ENCODE measurements around the gene ZC3H12A.

The ZC3H12A gene

GRCh38 chr1:37455516-37455915 is 18.9 kb upstream of the ZC3H12A start:
- peak overlapping the region; percentile 37 for H2AFZ ChIP-seq (ENCODE audit: low read length, unreplicated experiment)

GRCh38 chr1:37456614-37457013 is 17.8 kb upstream of the ZC3H12A start:
- Histone ChIP-seq H3K4me3 (ENCODE audit: low read depth, low read length) (no peak overlapping the region), H3K4me1 (ENCODE audit: control insufficient read depth, insufficient read depth, low read length, unreplicated experiment) (peaks cover 19% of the 10 kb centered on the region), H3K36me3 (ENCODE audit: insufficient read depth, low read length) (no peaks in the 10 kb centered on the region), H3K79me2 (ENCODE audit: control insufficient read depth, insufficient read depth, low read length, unreplicated experiment) (no peaks in the 10 kb centered on the region), H3K27me3 (ENCODE audit: insufficient read depth, low read length) (no peaks in the 10 kb centered on the region), H2AFZ (ENCODE audit: low read length, unreplicated experiment) (no peak overlapping the region), H3K27ac (ENCODE audit: low read depth, low read length) (no peak overlapping the region)

More at GRCh38 chr1:37455516-37455915, 18.9 kb upstream of the ZC3H12A start:
- Histone ChIP-seq H3K27me3 (ENCODE audit: insufficient read depth, low read length) (no peaks in the 10 kb centered on the region), H3K4me3 (ENCODE audit: low read depth, low read length) (no peak overlapping the region), H3K36me3 (ENCODE audit: insufficient read depth, low read length) (no peaks in the 10 kb centered on the region), H3K27ac (ENCODE audit: low read depth, low read length) (peak overlapping the region; percentile 60), H3K79me2 (ENCODE audit: control insufficient read depth, insufficient read depth, low read length, unreplicated experiment) (no peaks in the 10 kb centered on the region), H3K4me1 (ENCODE audit: control insufficient read depth, insufficient read depth, low read length, unreplicated experiment) (peaks cover 19% of the 10 kb centered on the region)

GRCh38 chr1:37458551-37458950 is 15.8 kb upstream of the ZC3H12A start:
- no peaks in the 10 kb centered on the region for H3K36me3 ChIP-seq (ENCODE audit: insufficient read depth, low read length)
- no peaks in the 10 kb centered on the region for H3K79me2 ChIP-seq (ENCODE audit: control insufficient read depth, insufficient read depth, low read length, unreplicated experiment)
- H3K27me3 ChIP-seq (ENCODE audit: insufficient read depth, low read length) = no peaks in the 10 kb centered on the region
- H2AFZ ChIP-seq (ENCODE audit: low read length, unreplicated experiment) = no peak overlapping the region
- no peak overlapping the region for H3K4me3 ChIP-seq (ENCODE audit: low read depth, low read length)
- no peak overlapping the region for H3K27ac ChIP-seq (ENCODE audit: low read depth, low read length)
- H3K4me1 ChIP-seq (ENCODE audit: control insufficient read depth, insufficient read depth, low read length, unreplicated experiment) = peaks cover 11% of the 10 kb centered on the region

- H3K27ac ChIP-seq (ENCODE audit: low read depth, low read length) = no peak overlapping the region
- no peak overlapping the region for H2AFZ ChIP-seq (ENCODE audit: low read length, unreplicated experiment)
- no peaks in the 10 kb centered on the region for H3K79me2 ChIP-seq (ENCODE audit: control insufficient read depth, insufficient read depth, low read length, unreplicated experiment)
- no peaks in the 10 kb centered on the region for H3K4me1 ChIP-seq (ENCODE audit: control insufficient read depth, insufficient read depth, low read length, unreplicated experiment)
- H3K27me3 ChIP-seq (ENCODE audit: insufficient read depth, low read length) = no peaks in the 10 kb centered on the region
- no peaks in the 10 kb centered on the region for H3K36me3 ChIP-seq (ENCODE audit: insufficient read depth, low read length)
- H3K4me3 ChIP-seq (ENCODE audit: low read depth, low read length) = no peak overlapping the region
Observed at GRCh38 chr1:37461698-37462436, 12.5 kb upstream of the ZC3H12A start.

GRCh38 chr1:37464443-37464842 is 9.9 kb upstream of the ZC3H12A start:
- no peaks in the 10 kb centered on the region for H3K79me2 ChIP-seq (ENCODE audit: control insufficient read depth, insufficient read depth, low read length, unreplicated experiment)
- no peaks in the 10 kb centered on the region for H3K36me3 ChIP-seq (ENCODE audit: insufficient read depth, low read length)
- no peak overlapping the region for H3K27ac ChIP-seq (ENCODE audit: low read depth, low read length)
- no peaks in the 10 kb centered on the region for H3K27me3 ChIP-seq (ENCODE audit: insufficient read depth, low read length)
- H3K4me1 ChIP-seq (ENCODE audit: control insufficient read depth, insufficient read depth, low read length, unreplicated experiment) = peaks cover 4% of the 10 kb centered on the region
- H2AFZ ChIP-seq (ENCODE audit: low read length, unreplicated experiment) = no peak overlapping the region
- H3K4me3 ChIP-seq (ENCODE audit: low read depth, low read length) = no peak overlapping the region

GRCh38 chr1:37465593-37466517 is 8.5 kb upstream of the ZC3H12A start:
- Histone ChIP-seq H3K27ac (ENCODE audit: low read depth, low read length) (no peak overlapping the region), H3K36me3 (ENCODE audit: insufficient read depth, low read length) (no peaks in the 10 kb centered on the region), H3K4me1 (ENCODE audit: control insufficient read depth, insufficient read depth, low read length, unreplicated experiment) (peaks cover 13% of the 10 kb centered on the region), H2AFZ (ENCODE audit: low read length, unreplicated experiment) (no peak overlapping the region), H3K79me2 (ENCODE audit: control insufficient read depth, insufficient read depth, low read length, unreplicated experiment) (peaks cover 2% of the 10 kb centered on the region), H3K4me3 (ENCODE audit: low read depth, low read length) (no peak overlapping the region), H3K27me3 (ENCODE audit: insufficient read depth, low read length) (no peaks in the 10 kb centered on the region)

- Histone ChIP-seq H3K27ac (ENCODE audit: low read depth, low read length) (no peak overlapping the region), H2AFZ (ENCODE audit: low read length, unreplicated experiment) (no peak overlapping the region), H3K36me3 (ENCODE audit: insufficient read depth, low read length) (no peaks in the 10 kb centered on the region), H3K4me1 (ENCODE audit: control insufficient read depth, insufficient read depth, low read length, unreplicated experiment) (peaks cover 33% of the 10 kb centered on the region), H3K4me3 (ENCODE audit: low read depth, low read length) (no peak overlapping the region), H3K79me2 (ENCODE audit: control insufficient read depth, insufficient read depth, low read length, unreplicated experiment) (peaks cover 2% of the 10 kb centered on the region), H3K27me3 (ENCODE audit: insufficient read depth, low read length) (no peaks in the 10 kb centered on the region)
Observed at GRCh38 chr1:37468037-37468436, 6.3 kb upstream of the ZC3H12A start.

DNA sequence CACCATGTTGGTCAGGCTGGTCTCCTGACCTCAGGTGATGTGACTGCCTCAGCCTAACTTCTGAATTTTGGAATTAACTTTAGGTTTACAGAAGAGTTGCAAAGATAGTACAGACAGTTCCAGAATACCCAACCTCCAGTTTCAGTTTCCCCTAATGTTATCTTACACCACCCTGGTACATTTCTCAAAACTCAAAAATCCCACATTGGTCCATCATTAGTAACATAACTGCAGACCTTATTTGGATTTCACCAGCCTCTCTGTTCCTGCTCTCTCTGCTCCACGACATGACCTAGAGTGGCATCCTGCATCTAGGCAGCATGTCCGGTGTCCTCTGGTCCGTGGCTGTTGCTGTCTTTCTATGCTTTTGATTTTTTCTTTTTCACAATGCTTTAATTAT is 5.0 kb upstream of the ZC3H12A start:
- no peaks in the 10 kb centered on the region for H3K27me3 ChIP-seq (ENCODE audit: insufficient read depth, low read length)
- peaks cover 41% of the 10 kb centered on the region for H3K4me1 ChIP-seq (ENCODE audit: control insufficient read depth, insufficient read depth, low read length, unreplicated experiment)
- H2AFZ ChIP-seq (ENCODE audit: low read length, unreplicated experiment) = no peak overlapping the region
- no peak overlapping the region for H3K27ac ChIP-seq (ENCODE audit: low read depth, low read length)
- H3K4me3 ChIP-seq (ENCODE audit: low read depth, low read length) = no peak overlapping the region
- no peaks in the 10 kb centered on the region for H3K36me3 ChIP-seq (ENCODE audit: insufficient read depth, low read length)
- peaks cover 10% of the 10 kb centered on the region for H3K79me2 ChIP-seq (ENCODE audit: control insufficient read depth, insufficient read depth, low read length, unreplicated experiment)

DNA sequence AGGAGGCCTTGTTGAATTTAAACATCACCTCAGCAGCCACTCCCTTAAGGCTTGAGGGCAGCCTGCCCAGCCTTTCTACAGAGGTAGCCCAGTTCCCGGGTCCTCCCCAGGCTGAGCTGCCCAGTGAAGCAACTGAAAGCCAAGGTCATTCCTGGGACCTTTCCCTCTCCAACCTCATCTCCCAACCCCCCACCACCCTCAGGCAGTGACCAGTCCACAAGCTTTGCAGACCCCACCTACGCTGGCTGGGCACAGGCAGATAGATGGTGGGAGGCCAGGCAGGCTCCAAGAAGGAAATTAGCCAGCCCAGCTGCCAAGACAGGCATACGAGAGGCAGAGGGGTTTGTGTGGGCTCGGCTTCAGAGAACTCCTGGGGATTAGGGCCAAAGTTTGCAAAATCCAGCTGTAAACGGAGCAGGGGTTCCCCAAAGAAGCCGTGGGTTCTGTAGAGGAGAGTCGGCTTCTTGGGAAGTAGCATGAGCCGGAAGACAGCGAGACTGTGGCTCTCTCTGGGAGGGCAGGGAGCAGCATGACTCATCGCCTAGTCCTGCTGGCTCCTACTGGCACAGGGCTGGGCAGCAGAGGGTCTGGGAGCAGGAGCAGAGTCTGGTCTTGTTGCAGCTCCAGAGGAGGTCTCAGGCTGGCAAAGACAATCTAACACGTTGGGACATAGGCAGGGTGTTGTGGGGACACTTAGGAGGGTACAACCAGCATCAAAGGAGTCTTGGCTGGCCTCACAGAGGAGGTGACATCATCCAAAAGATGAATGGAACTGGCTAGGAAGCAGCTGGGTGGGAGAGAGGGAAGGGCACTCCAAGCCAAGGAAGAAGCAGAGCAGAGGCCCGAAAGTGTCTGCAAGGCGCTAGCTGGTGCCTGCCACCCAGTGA is 2.8 kb upstream of the ZC3H12A start:
- H3K27ac ChIP-seq (ENCODE audit: low read depth, low read length) = peak overlapping the region; percentile 72
- peaks cover 45% of the 10 kb centered on the region for H3K4me1 ChIP-seq (ENCODE audit: control insufficient read depth, insufficient read depth, low read length, unreplicated experiment)
- peaks cover 32% of the 10 kb centered on the region for H3K79me2 ChIP-seq (ENCODE audit: control insufficient read depth, insufficient read depth, low read length, unreplicated experiment)
- peak overlapping the region; percentile 22 for H3K4me3 ChIP-seq (ENCODE audit: low read depth, low read length)
- H2AFZ ChIP-seq (ENCODE audit: low read length, unreplicated experiment) = no peak overlapping the region
- H3K27me3 ChIP-seq (ENCODE audit: insufficient read depth, low read length) = no peaks in the 10 kb centered on the region
- peaks cover 8% of the 10 kb centered on the region; the same call in 1 of the 2 replicates for H3K36me3 ChIP-seq (ENCODE audit: insufficient read depth, low read length)

GRCh38 chr1:37472281-37472680 is 2.1 kb upstream of the ZC3H12A start:
- H3K27ac ChIP-seq (ENCODE audit: low read depth, low read length) = peak overlapping the region; percentile 72
- H3K36me3 ChIP-seq (ENCODE audit: insufficient read depth, low read length) = peaks cover 8% of the 10 kb centered on the region; the same call in 1 of the 2 replicates
- peaks cover 50% of the 10 kb centered on the region for H3K4me1 ChIP-seq (ENCODE audit: control insufficient read depth, insufficient read depth, low read length, unreplicated experiment)
- no peak overlapping the region for H2AFZ ChIP-seq (ENCODE audit: low read length, unreplicated experiment)
- peaks cover 38% of the 10 kb centered on the region for H3K79me2 ChIP-seq (ENCODE audit: control insufficient read depth, insufficient read depth, low read length, unreplicated experiment)
- no peaks in the 10 kb centered on the region for H3K27me3 ChIP-seq (ENCODE audit: insufficient read depth, low read length)
- no peak overlapping the region; the same call in 1 of the 2 replicates for H3K4me3 ChIP-seq (ENCODE audit: low read depth, low read length)
